Trophoblast cell (in vitro differentiated cells and primary cell): ENCODE measurements around the gene SUPT5H.

Experiments
- DNase-seq, 2 donors: peaks; one replicate each; pipeline ENCODE4 v3.0.0-alpha.2; 2016
- H2AFZ ChIP-seq: 2 replicates; pipeline ENCODE4 v1.6.1; 2013; ENCODE audit warnings: low read length, moderate library complexity, mild to moderate bottlenecking; ENCODE audit not compliant: insufficient read depth, poor library complexity
- H2AK5ac ChIP-seq: 2 replicates; pipeline ENCODE4 v1.6.1; 2013; ENCODE audit warnings: mild to moderate bottlenecking, low read length
- H2BK120ac ChIP-seq: 2 replicates; pipeline ENCODE4 v1.6.1; 2013; ENCODE audit warnings: low read length, mild to moderate bottlenecking, moderate library complexity; ENCODE audit not compliant: insufficient read depth, poor library complexity
- H2BK12ac ChIP-seq: 2 replicates; pipeline ENCODE4 v1.6.1; 2013; ENCODE audit warnings: mild to moderate bottlenecking, low read length, moderate library complexity
- H2BK5ac ChIP-seq: 2 replicates; pipeline ENCODE4 v1.6.1; 2013; ENCODE audit warnings: low read length, low read depth, moderate library complexity, mild to moderate bottlenecking; ENCODE audit not compliant: poor library complexity
- H3K14ac ChIP-seq: 2 replicates; pipeline ENCODE4 v1.6.1; 2013; ENCODE audit warnings: mild to moderate bottlenecking, low read length
- H3K18ac ChIP-seq: 2 replicates; pipeline ENCODE4 v1.6.1; 2013; ENCODE audit warnings: mild to moderate bottlenecking, low read length
- H3K23ac ChIP-seq: 2 replicates; pipeline ENCODE4 v1.6.1; 2013; ENCODE audit warnings: low read length
- H3K27ac ChIP-seq: 2 replicates; pipeline ENCODE4 v1.5.1; 2013; ENCODE audit warnings: low read depth, mild to moderate bottlenecking, inconsistent platforms, low read length, moderate library complexity
- H3K27me3 ChIP-seq: 2 replicates; pipeline ENCODE4 v1.6.1; 2013; ENCODE audit warnings: inconsistent platforms, mild to moderate bottlenecking, low read length, moderate library complexity; ENCODE audit not compliant: insufficient read depth
- H3K36me3 ChIP-seq, 2 experiments: 1 replicate in 1 of 2; 2 replicates in 1 of 2; pipeline ENCODE4 v1.6.1; 2013; ENCODE audit warnings: low read length in 2 of 2, mild to moderate bottlenecking in 2 of 2, moderate library complexity in 1 of 2; ENCODE audit not compliant: insufficient read depth in 2 of 2, control insufficient read depth in 1 of 2
- H3K4ac ChIP-seq: 2 replicates; pipeline ENCODE4 v1.6.1; 2013; ENCODE audit warnings: low read depth, mild to moderate bottlenecking, low read length, moderate library complexity
- H3K4me1 ChIP-seq, 2 experiments: 1 replicate in 1 of 2; 2 replicates in 1 of 2; pipeline ENCODE4 v1.6.1; 2013; ENCODE audit warnings: low read length in 2 of 2, mild to moderate bottlenecking in 2 of 2, moderate library complexity in 1 of 2; ENCODE audit not compliant: insufficient read depth in 2 of 2, control insufficient read depth in 1 of 2
- H3K4me2 ChIP-seq: 2 replicates; pipeline ENCODE4 v1.6.1; 2013; ENCODE audit warnings: inconsistent platforms, mild to moderate bottlenecking, low read length, moderate library complexity
- H3K4me3 ChIP-seq: 2 replicates; pipeline ENCODE4 v1.5.1; 2013; ENCODE audit warnings: mild to moderate bottlenecking, low read depth, low read length, inconsistent platforms
- H3K79me1 ChIP-seq: one replicate; pipeline ENCODE4 v1.6.1; 2013; ENCODE audit warnings: low read length
- H3K79me2 ChIP-seq: 2 replicates; pipeline ENCODE4 v1.6.1; 2013; ENCODE audit warnings: low read length, mild to moderate bottlenecking; ENCODE audit not compliant: control insufficient read depth, insufficient read depth, poor library complexity
- H3K9ac ChIP-seq: 2 replicates; pipeline ENCODE4 v1.6.1; 2013; ENCODE audit warnings: mild to moderate bottlenecking, low read length
- H3K9me3 ChIP-seq: 2 replicates; pipeline ENCODE4 v1.6.1; 2013; ENCODE audit warnings: low read depth, mild to moderate bottlenecking, control low read depth, inconsistent platforms, low read length; ENCODE audit not compliant: insufficient read depth
- H4K12ac ChIP-seq: 2 replicates; pipeline ENCODE4 v1.6.1; 2013; ENCODE audit warnings: low read depth, mild to moderate bottlenecking, low read length, moderate library complexity
- H4K8ac ChIP-seq: 2 replicates; pipeline ENCODE4 v1.6.1; 2013; ENCODE audit warnings: low read depth, mild to moderate bottlenecking, low read length, moderate library complexity
- H4K91ac ChIP-seq: one replicate; pipeline ENCODE4 v1.6.1; 2013; ENCODE audit warnings: low read depth, mild to moderate bottlenecking, low read length, moderate library complexity
- WGBS: extraction: QIAGEN DNeasy Blood & Tissue Kit; methylation state at CpG from one replicate; pipeline ENCODE4 v1.1.7; 2013; ENCODE audit warnings: missing lambda C conversion rate; ENCODE audit not compliant: insufficient read length, insufficient coverage; ENCODE audit errors: extremely low coverage; 5-methylcytosine and 5-hydroxymethylcytosine counted together

The SUPT5H gene

GRCh38 chr19:39500543-39500942 lies 55.2 kb downstream of the SUPT5H start:
- peaks cover 7% of the 10 kb centered on the region for H3K9me3 ChIP-seq
- no peak overlapping the region for H2BK12ac ChIP-seq
- H4K8ac ChIP-seq = no peak overlapping the region
- H3K23ac ChIP-seq = no peak overlapping the region
- H2BK120ac ChIP-seq = no peak overlapping the region
- H3K4me3 ChIP-seq = no peak overlapping the region
- no peak overlapping the region for H4K91ac ChIP-seq
- no CpG with 5 or more reads among the region's 4 CpGs for WGBS
- peaks cover 8 to 10% of the 10 kb centered on the region in 2 experiments for H3K4me1 ChIP-seq
- no peaks in the 10 kb centered on the region for H3K79me2 ChIP-seq
- H3K4ac ChIP-seq = no peak overlapping the region
- peaks cover 27% of the 10 kb centered on the region for H3K27me3 ChIP-seq
- no peak overlapping the region for H4K12ac ChIP-seq
- H3K18ac ChIP-seq = no peak overlapping the region
- no peak overlapping the region for H3K27ac ChIP-seq
- no peak overlapping the region for H2AFZ ChIP-seq
- no peak overlapping the region for H2AK5ac ChIP-seq
- H3K79me1 ChIP-seq = peaks cover 2% of the 10 kb centered on the region
- H2BK5ac ChIP-seq = no peak overlapping the region
- H3K9ac ChIP-seq = no peak overlapping the region
- H3K14ac ChIP-seq = no peak overlapping the region
- DNase-seq = no peak
- no peaks in the 10 kb centered on the region for H3K36me3 ChIP-seq
- no peak overlapping the region for H3K4me2 ChIP-seq

- Histone ChIP-seq H3K14ac (no peak overlapping the region), H3K4me2 (no peak overlapping the region), H3K23ac (no peak overlapping the region), H3K27me3 (peaks cover 32% of the 10 kb centered on the region), H4K8ac (no peak overlapping the region), H2AK5ac (no peak overlapping the region), H3K9ac (no peak overlapping the region), H4K12ac (no peak overlapping the region), H3K4ac (no peak overlapping the region), H3K4me1 (peaks cover 8 to 10% of the 10 kb centered on the region in 2 experiments), H3K36me3 (no peaks in the 10 kb centered on the region), H3K79me2 (no peaks in the 10 kb centered on the region), H2BK12ac (no peak overlapping the region), H2BK120ac (no peak overlapping the region), H2BK5ac (no peak overlapping the region), H3K79me1 (peaks cover 2% of the 10 kb centered on the region), H3K18ac (no peak overlapping the region), H3K27ac (no peak overlapping the region), H3K4me3 (no peak overlapping the region), H2AFZ (no peak overlapping the region), H4K91ac (no peak overlapping the region), H3K9me3 (peaks cover 8% of the 10 kb centered on the region)
- WGBS = no CpG with 5 or more reads among the region's 5 CpGs
- DNase-seq = no peak
Observed at GRCh38 chr19:39501340-39501739, 56.0 kb downstream of the SUPT5H start.

GRCh38 chr19:39502640-39503417 lies 57.4 kb downstream of the SUPT5H start:
- Histone ChIP-seq H3K36me3 (no peaks in the 10 kb centered on the region), H3K27me3 (peaks cover 47% of the 10 kb centered on the region), H3K18ac (no peak overlapping the region), H2AK5ac (no peak overlapping the region), H2BK12ac (no peak overlapping the region), H2BK5ac (no peak overlapping the region), H3K23ac (no peak overlapping the region), H4K8ac (peak overlapping the region; percentile 65), H3K79me1 (peaks cover 2% of the 10 kb centered on the region), H3K79me2 (no peaks in the 10 kb centered on the region), H4K91ac (no peak overlapping the region), H2AFZ (peak overlapping the region; percentile 92), H3K4ac (no peak overlapping the region), H4K12ac (peak overlapping the region; percentile 50), H3K4me3 (no peak overlapping the region), H3K9me3 (peaks cover 16% of the 10 kb centered on the region), H3K4me2 (peak overlapping the region; percentile 40), H3K9ac (no peak overlapping the region), H3K14ac (no peak overlapping the region), H2BK120ac (no peak overlapping the region), H3K27ac (no peak overlapping the region), H3K4me1 (peaks cover 11 to 15% of the 10 kb centered on the region in 2 experiments)
- no CpG with 5 or more reads among the region's 69 CpGs for WGBS
- peak; percentile 77 to 85 for DNase-seq

GRCh38 chr19:39506598-39506943 lies 61.2 kb downstream of the SUPT5H start:
- no peak overlapping the region for H2BK5ac ChIP-seq
- no peak overlapping the region for H2BK12ac ChIP-seq
- no peak overlapping the region for H3K4ac ChIP-seq
- H4K91ac ChIP-seq = no peak overlapping the region
- H2BK120ac ChIP-seq = no peak overlapping the region
- no peaks in the 10 kb centered on the region for H3K79me2 ChIP-seq
- no peak overlapping the region for H4K8ac ChIP-seq
- H2AFZ ChIP-seq = peak overlapping the region; percentile 55
- peaks cover 2% of the 10 kb centered on the region for H3K79me1 ChIP-seq
- no peak overlapping the region for H3K4me3 ChIP-seq
- H3K18ac ChIP-seq = no peak overlapping the region
- no peak overlapping the region for H3K27ac ChIP-seq
- H3K9ac ChIP-seq = no peak overlapping the region
- no CpG with 5 or more reads among the region's 7 CpGs for WGBS
- no peak overlapping the region for H4K12ac ChIP-seq
- H3K4me2 ChIP-seq = peak overlapping the region; percentile 90
- peaks cover 6 to 8% of the 10 kb centered on the region in 2 experiments for H3K4me1 ChIP-seq
- no peak for DNase-seq
- H3K9me3 ChIP-seq = peaks cover 16% of the 10 kb centered on the region
- H3K27me3 ChIP-seq = peaks cover 33% of the 10 kb centered on the region
- H2AK5ac ChIP-seq = no peak overlapping the region
- no peak overlapping the region for H3K14ac ChIP-seq
- H3K23ac ChIP-seq = no peak overlapping the region
- no peaks in the 10 kb centered on the region for H3K36me3 ChIP-seq
